ENCODE measurements around the gene CARS2.
"Not testable (repeated sequence)": the region's sequence is repeated elsewhere in the genome, so short reads cannot be mapped to it uniquely, and the experiment has no call there.

The CARS2 gene

DNA sequence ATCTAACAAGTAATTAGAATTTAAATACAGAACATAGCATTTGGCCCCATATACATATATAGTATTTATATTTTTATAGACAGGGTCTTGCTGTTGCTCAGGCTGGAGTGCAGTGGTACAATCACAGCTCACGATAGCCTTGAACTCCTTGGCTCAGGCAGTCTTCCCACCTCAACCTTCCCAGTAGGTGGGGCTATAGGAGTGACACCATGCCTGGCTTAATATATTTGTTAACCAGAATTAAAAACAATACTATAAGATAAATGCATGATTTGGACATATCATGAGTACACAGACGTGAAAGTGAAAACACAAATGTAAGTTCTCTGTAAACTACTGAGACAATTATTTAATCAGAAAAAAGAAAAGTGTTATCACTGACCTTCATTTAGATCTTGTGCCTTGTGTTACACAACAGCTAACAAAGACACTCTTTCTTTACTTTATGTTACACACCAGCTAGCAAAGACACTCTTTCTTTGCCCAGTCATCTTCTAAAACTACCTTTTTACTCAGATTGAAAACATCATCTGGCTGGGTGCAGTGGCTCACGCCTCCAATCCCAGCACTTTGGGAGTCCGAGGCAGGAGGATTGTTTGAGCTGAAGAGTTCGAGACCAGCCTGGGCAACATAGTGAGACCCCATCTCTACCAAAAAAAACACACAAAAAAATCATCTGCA, 22.6 kb downstream of the CARS2 start:
- no peak for DNase-seq (ENCODE audit: low read depth in 2 of 3, low spot score in 1 of 3)

DNA sequence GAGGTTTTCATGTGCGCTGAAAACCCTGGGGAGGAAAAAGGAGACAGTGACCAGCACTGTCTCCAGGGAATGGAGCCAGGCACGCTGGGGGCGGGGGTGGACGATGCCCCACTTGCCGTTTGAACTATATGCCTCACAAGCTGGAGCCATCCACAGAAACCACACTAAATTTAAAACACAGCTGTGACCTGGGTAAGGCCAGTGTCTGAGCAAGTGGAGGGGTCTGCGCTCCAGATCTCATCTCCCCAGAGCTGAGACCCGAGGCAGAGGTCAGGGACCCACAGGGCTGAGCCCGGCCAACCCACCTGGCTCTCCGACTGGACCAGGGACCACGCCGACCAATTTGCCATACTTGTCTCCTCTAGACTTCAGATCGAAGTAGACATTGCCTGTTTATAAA, 23.2 kb downstream of the CARS2 start:
- no peak for DNase-seq (ENCODE audit: low read depth in 2 of 3, low spot score in 1 of 3)

DNA sequence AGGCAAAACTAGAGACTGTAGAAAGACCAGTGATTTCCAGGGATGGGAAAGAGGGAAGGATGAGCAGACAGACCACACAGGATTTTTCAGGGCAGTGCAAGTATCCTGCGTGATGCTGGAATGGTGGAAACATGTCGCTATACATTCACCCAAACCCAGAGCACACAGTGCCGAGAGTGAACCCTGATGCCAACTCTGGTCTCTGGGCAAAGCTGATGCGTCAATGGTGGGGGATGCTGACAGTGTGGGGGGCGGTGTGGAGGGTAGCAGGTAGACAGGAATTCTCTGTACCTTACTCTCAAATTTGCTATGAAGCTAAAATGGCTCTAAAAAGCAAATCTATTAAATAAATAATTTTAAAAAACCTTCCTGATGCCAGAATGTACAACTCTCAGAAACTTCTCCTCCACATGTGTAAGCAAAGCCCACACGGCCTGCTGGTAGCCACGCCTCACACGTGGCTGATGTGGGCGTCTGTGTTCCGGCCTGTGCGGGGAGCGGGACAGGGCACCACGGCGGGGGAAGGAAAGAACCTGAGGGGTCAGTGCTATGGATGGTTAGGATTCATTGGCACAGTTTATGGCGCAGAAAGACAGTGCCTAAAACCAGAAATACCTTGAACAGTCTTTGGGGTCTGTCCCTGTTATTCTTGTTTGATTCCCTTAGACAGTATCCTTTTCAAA, 23.9 kb downstream of the CARS2 start:
- DNase-seq (ENCODE audit: low read depth in 2 of 3, low spot score in 1 of 3), result no peak

DNA sequence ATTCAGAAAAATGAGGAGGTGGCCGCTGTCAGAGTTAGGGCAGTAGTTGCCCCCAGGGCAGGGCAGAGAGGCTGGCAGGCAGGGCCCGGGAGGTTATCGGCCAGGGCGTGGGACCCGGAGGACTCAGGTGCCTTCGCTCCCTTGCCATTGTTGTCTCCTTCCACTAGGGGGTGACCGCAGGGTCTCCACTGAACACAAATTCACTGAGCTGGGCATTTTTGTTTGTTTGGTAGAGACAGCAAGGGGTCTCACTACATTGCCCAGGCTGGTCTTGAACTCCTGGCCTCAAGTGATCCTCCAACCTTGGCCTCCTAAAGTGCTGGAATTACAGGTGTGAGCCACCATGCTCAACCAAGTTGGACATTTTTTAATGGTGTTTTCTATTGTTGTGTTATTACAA, 25.1 kb downstream of the CARS2 start:
- no peak for DNase-seq (ENCODE audit: low read depth in 2 of 3, low spot score in 1 of 3)

DNA sequence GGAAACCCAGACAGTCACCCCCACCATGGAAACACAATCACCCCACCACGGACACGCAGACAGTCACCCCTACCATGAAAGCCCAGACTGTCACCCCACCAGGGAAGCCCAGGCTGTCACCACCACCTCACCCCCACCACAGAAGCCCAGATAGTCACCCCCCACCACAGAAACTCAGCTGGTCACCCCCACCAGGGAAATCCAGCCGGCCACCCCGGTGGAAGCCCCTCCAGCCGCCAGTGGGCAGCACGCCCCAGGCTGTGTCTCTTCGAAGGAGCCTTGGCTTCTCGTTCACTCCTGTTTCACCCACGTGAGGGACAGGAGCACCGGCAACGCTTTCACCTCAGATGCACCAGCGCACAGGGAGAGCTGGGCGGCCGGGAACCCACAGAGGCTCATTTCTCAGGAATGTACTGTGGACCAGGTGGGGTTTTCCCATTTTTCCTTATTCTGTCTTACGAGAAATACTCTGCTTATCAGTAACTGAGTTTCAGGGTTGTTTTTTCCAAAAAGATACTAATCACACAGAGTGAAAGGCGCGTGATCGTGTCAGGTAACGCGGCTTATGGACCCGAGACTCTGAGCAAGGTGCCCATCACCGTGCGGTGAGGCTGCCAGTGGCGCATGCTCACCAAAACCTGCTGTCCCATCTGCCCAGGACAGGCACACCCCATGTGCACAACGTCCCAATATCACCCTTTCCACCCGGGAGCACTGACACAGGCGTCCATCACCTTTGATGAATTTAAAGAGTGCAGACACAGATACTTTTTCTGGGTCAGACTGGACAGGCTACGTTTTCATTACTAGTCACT, 28.0 kb downstream of the CARS2 start:
- no peak for DNase-seq (ENCODE audit: low read depth in 2 of 3, low spot score in 1 of 3)

DNA sequence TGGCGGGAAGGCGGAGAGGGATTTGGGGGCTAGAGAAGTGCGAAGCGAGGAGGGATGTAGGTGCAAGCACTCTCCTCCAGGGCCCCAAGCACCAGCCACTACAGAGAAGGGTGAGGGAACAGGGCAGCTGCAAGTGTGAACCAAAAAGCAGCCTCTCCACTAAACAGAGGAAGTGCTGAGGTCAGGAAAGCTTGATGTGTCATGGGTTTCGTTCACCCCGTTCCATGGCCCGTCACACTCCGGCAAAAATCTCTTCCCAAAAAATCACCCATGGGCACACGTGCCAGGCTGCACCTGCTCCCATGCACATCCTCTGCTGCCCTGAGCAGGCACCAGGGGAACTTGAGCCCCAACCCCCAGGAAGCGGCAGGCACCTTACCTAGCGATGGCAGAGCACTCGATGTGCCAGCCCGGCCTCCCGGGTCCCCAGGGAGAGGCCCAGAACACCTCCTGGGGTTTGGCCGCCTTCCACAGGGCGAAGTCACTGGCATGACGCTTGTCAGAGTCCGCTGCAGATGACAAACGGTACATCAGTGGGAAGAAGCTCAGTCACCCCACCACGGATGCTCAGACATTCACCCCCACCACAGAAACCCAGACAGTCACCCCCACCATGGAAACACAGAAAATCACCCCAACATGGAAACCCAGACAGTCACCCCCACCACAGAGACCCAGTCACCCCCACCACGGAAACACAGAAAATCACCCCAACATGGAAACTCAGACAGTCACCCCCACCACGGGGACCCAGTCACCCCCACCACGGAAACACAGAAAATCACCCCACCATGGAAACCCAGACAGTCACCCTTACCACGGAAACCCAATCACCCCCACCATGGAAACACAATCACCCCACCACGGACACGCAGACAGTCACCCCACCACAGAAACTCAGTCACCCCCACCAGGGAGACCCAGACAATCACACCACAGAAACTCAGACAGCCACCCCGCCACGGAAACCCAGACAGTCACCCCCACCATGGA, 29.0 kb downstream of the CARS2 start:
- DNase-seq (ENCODE audit: low read depth in 2 of 3, low spot score in 1 of 3), result peak; percentile 10 to 44 (median 11)

DNA sequence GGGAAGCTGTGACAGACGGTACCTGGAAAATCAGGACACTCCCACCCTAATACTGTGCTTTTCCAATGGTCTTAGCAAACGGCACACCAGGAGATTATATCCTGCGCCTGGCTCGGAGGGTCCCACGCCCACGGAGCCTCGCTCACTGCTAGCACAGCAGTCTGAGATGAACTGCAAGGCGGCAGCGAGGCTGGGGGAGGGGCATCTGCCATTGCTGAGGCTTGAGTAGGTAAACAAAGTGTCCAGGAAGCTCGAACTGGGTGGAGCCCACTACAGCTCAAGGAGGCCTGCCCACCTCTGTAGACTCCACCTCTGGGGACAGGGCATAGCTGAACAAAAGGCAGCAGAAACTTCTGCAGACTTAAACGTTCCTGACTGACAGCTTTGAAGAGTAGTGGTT, 36.1 kb downstream of the CARS2 start:
- not testable (repeated sequence) for DNase-seq (ENCODE audit: low read depth in 2 of 3, low spot score in 1 of 3)

DNA sequence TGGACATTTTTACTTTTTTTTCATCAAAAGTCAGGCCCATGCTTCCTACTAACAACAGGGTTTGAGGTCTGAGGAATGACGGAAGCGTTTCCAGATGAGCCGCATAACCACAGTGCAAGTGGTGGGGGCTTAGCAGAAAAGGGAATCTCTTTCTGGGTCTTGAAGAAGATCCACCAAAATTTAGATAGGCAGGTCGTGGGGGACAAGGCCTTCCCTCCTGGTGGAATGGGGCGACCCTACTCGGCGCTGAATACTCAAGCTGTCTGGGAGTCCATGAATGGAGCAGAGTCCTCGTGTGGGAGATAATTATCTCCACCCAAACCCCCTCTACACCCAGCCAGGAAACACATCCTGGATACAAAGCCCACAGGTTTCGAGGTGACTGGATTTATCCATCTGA, 36.9 kb downstream of the CARS2 start:
- DNase-seq (ENCODE audit: low read depth in 2 of 3, low spot score in 1 of 3), result no peak

DNA sequence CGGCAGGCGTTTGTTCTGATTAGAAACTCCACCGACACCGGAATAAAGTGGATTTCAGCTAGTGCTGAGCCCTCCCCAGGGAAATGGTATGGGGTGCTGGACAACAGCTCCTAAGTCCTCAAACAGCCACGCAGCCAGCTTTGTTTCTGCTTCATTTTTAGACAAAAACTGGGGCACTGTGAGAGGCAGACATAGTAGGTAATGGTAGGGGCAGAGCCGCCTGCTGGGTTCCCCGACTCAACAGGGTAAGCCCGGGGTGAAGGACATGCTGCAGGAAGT, 39.7 kb downstream of the CARS2 start:
- no peak for DNase-seq (ENCODE audit: low read depth in 2 of 3, low spot score in 1 of 3)

DNA sequence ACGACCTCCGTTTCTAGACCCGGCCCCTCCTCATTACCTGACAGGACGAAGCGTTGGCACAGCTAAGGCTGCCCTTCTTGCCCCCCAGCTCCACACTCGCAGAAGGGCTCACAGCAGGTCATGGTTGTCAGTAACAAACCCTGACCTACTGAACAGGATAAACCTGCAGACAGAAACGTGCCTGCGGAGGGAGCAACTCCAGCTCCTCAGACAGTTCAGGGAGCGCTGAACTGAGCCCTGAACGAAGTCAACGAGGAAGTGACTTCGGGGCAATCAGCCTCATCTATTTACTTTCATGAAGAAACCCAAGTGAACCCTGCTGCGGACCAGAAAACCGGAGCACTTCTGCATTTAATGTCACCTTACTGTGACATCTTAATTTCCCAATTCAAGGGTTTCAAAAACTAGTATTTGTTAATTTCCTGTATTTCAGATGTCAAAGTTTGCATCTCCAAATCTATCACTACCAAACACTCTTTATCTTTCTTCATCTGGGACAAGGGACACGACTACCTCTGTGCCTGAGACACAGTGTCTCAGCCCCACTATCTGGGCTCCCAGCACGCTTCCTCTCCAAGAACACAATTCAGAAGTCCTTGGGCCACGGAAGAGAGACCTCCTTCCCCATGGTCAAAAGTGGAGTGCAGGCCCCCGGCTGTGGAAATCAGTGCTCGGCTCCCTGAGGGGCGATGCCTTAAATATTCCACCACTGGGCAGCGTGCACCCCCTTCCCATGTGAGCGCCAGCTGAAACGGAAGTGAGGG, 40.2 kb downstream of the CARS2 start:
- no peak for DNase-seq (ENCODE audit: low read depth in 2 of 3, low spot score in 1 of 3)

DNA sequence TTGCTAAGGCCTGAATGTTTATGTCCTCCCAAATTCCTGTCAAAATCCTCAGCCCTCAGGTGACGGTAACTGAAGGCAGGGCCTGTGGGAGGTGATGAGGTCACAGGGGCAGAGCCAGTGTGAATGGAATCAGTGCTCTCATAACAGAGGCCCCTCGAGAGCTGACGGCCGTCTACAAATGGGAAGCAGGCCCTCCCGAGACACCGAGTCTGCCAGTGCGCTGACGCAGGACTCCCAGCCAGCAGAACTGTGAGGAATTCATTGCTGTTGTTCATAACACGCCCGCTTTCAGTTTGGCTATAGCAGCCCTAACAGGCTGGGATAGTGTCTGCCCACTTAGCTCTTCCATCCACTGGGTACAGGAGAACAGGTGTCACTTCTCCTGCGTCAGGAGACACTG, 41.2 kb downstream of the CARS2 start:
- DNase-seq (ENCODE audit: low read depth in 2 of 3, low spot score in 1 of 3), result no peak

DNA sequence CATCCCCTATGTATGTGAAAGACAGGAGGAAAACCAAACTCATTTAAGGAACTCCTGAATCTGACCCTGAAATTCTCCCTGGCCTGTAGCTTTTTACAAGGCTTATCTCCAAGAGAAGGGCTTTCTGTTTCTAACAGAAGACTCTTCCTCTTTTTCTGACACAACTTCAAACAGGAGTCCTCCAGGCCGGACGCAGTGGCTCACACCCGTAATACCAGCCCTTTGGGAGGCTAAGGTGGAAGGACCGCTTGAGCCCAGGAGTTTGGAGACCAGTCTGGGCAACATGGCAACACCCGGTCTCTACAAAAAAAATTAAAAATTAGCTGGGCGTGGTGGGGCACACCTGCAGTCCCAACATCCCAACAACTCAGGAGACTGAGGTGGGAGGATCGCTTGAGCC, 41.9 kb downstream of the CARS2 start:
- no peak for DNase-seq (ENCODE audit: low read depth in 2 of 3, low spot score in 1 of 3)

DNA sequence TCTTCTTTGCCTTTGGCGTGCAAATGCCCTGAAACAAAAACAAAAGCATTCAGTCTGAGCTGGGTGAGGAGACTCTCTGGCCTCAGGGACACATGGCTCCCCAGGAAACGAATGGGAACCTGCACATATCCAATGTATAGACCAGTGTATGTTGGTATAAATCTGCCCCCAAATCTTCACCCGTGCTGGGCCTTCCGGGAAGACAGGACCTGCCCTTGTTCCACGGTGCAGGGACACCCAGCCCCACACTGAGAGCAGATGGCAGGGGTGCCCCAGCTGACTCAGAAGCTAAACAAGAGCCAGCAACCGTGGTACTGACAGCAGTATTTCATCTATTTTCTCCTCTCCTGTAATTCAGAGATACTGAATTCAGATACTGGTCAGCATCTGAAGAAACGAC, 42.4 kb downstream of the CARS2 start:
- no peak for DNase-seq (ENCODE audit: low read depth in 2 of 3, low spot score in 1 of 3)

DNA sequence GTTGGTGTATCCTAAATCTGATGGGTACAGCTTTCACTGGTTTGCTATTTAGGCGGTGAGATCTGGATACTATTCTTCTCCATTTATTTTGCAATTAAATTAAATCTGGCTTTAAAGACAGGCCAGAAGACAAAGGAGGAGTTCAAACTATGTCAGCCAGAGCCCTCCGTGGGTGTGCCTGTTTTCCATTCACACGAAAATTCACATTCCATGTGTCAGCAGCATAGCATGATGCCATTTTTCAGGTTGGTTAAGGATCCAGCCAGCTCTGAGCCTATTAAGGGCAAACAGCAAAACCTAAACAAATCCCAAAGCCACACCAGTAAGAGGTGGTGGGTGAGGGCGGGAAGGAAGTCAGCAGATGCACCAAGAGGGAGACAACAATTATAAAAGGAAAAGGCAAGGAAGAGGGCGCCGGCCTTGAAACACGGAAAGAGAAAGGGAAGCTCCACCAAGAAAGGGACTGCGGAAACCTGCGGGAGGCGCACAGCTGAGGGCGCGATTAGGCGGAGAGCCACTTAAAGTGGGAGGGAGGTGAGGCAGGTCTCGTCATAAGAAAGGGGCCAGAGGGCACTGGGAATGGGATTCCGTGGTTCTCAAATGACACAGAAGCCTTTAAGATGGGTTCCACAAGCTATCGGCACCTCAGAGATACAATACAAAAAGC, 43.0 kb downstream of the CARS2 start:
- DNase-seq (ENCODE audit: low read depth in 2 of 3, low spot score in 1 of 3), result no peak

DNA sequence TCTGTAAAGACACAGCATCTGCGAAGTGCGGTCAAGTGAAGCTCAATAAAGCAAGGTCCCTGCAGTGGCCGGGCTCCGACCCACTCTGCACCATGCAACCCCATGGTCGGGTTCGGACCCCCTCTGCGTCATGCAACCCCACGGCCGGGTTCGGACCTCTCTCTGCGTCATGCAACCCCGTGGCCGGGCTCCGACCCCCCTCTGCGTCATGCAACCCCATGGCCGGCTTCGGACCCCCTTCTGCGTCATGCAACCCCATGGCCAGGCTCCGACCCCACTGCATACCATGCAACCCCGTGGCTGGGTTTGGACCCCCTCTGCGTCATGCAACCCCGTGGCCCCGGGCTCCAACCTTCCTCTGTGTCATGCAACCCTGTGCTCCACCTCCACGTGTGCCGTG, 43.8 kb downstream of the CARS2 start:
- no peak for DNase-seq (ENCODE audit: low read depth in 2 of 3, low spot score in 1 of 3)

DNA sequence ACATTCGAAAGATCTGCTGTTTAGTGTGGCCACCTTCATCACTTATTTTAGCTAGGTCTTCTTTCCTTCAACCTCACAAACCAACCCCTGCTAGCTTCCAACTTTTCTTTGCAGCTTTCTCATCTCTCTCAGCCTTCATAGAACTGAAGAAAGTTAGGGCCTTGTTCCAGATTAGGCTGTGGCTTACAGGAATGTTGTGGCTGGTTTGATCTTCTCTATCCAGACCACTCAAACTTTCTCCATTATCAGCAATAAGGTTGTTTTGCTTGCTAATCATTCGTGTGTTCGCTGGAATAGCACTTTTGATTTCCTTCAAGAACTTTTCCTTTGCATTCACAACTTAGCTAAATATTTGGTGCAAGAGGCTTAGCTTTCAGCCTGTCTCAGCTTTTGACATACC, 44.7 kb downstream of the CARS2 start:
- DNase-seq (ENCODE audit: low read depth in 2 of 3, low spot score in 1 of 3), result no peak

DNA sequence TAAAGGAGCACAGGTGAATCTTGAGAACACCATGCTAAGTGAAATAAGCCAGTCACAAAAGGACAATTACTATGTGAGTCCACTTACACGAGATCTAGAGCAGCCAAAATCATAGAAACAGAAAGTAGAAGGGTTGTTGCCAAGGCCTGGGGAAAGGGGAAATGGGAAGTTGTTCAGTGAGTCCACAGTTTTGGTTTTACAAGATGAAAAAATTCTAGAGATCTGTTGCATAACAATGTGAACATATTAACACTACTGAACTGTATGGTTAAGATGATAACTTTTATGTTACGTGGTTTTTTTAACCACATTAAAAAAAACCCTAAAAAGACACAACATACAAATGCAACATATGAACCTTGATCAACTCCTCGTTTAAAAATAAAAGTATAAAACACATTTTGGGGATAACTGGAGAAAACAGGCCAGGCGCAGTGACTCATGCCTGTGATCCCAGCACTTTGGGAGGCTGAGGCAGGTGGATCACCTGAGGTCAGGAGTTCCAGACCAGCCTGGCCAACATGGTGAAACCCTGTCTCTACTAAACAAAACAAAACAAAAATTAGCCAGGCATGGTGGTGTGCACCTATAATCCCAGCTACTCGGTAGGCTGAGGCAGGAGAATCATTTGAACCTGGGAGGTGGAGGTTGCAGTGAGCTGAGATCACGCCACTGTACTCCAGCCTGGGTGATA, 47.6 kb downstream of the CARS2 start:
- not testable (repeated sequence) for DNase-seq (ENCODE audit: low read depth in 2 of 3, low spot score in 1 of 3)

DNA sequence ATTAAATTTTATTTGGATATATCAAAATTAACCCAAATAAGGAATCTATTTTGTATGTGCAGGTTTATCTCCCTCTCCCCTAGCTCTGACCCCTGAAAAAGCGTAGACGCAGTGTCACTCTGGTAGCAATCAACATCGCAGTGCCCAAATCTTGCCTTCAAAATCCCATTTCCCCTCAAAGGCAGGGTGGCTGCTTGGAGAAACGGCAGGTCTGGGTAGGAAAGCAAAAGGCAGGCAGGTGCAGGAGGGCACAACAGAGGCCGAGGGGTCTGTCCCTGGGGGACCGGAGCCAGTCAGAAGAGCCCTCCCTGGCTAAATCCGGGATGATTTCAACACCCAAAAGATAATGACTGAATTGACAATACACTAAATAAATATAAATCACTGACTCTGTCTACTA, 48.7 kb downstream of the CARS2 start:
- no peak for DNase-seq (ENCODE audit: low read depth in 2 of 3, low spot score in 1 of 3)

DNA sequence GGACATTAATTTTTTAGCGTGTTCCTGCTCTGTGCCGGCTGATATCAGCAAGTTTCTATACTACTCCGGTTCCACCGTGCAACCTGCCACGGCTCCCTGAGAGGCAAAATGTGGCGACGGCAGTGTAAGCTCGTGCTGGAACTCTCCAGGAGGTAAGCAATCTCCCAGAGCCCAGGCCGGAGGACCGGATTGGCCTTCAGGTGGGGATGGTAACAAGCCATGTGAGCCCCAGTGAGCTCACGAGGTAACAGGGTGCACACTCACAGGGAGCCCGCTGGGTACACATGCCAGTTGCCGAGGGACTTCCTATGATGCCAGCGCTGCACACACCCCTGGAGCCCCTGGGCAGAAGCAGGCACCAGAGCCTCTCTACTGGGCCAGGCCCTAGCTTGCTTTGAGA, 52.1 kb downstream of the CARS2 start:
- no peak for DNase-seq (ENCODE audit: low read depth in 2 of 3, low spot score in 1 of 3)

Data from stimulated activated CD4-positive, alpha-beta T cell treated with anti-CD3 and anti-CD28 coated beads, Interleukin-12 subunit alpha, Interleukin-12 subunit beta, amount 100 ng/mL, for 48 hours (primary cell).